Natural killer cell (primary cell): Measurements from ENCODE around the gene NMNAT2. TPM values are rescaled to one million over a fixed set of nuclear protein-coding genes. Genes with fewer than 3 reads are reported as not detected.

ENCODE experiments used
- ATAC-seq, 3 donors: fragments of 150-1000 bp in 2 of 3; fragments of 200-7000 bp in 1 of 3; cut with Tn5 transposase; 1 replicate in 1 of 3; 2 replicates in 2 of 3; pipeline ENCODE4 v1.10.0; 2021; ENCODE audit warnings: mild to moderate bottlenecking in 2 of 3, moderate library complexity in 2 of 3
- DNase-seq, 2 donors: peaks; one replicate each; pipeline versions ENCODE4 v3.0.0 to v3.0.0-alpha.2; 2013 to 2021; ENCODE audit warnings: mixed read lengths in 1 of 2
- H3K27ac ChIP-seq: one replicate; pipeline ENCODE4 v1.5.1; 2013; ENCODE audit warnings: mild to moderate bottlenecking, low read length
- H3K27me3 ChIP-seq: one replicate; pipeline ENCODE4 v1.6.1; 2013; ENCODE audit warnings: low read length; ENCODE audit not compliant: control insufficient read depth, insufficient read depth
- H3K36me3 ChIP-seq: one replicate; pipeline ENCODE4 v1.6.1; 2013; ENCODE audit warnings: low read length; ENCODE audit not compliant: control insufficient read depth, insufficient read depth
- H3K4me1 ChIP-seq: one replicate; pipeline ENCODE4 v1.6.1; 2013; ENCODE audit warnings: low read length; ENCODE audit not compliant: control insufficient read depth, insufficient read depth
- H3K4me3 ChIP-seq: one replicate; pipeline ENCODE4 v1.5.1; 2013; ENCODE audit warnings: low read length
- H3K9me3 ChIP-seq: one replicate; pipeline ENCODE4 v1.6.1; 2013; ENCODE audit warnings: low read length; ENCODE audit not compliant: control insufficient read depth, insufficient read depth
- H3K27ac Mint-ChIP-seq, 2 donors: one replicate each; pipeline ENCODE4 v1.8.0; 2022; ENCODE audit warnings: mild to moderate bottlenecking in 2 of 2, mixed read lengths in 2 of 2, moderate library complexity in 1 of 2
- H3K27me3 Mint-ChIP-seq, 2 donors: one replicate each; pipeline ENCODE4 v1.8.0; 2022; ENCODE audit warnings: low read depth in 2 of 2, mixed read lengths in 2 of 2
- H3K36me3 Mint-ChIP-seq: one replicate; pipeline ENCODE4 v1.8.0; 2022; ENCODE audit warnings: mixed read lengths
- H3K4me1 Mint-ChIP-seq, 2 donors: one replicate each; pipeline ENCODE4 v1.8.0; 2022; ENCODE audit warnings: mixed read lengths in 2 of 2
- H3K4me3 Mint-ChIP-seq: one replicate; pipeline ENCODE4 v1.8.0; 2022; ENCODE audit warnings: mild to moderate bottlenecking, moderate library complexity, mixed read lengths
- H3K9me3 Mint-ChIP-seq, 2 donors: one replicate each; pipeline ENCODE4 v1.8.0; 2022; ENCODE audit warnings: mixed read lengths in 2 of 2
- CTCF ChIP-seq: fragments of 200-600 bp; IDR thresholded peaks from one replicate; pipeline ENCODE4 v1.8.0; 2022; ENCODE audit warnings: antibody characterized with exemption
- WGBS: methylation state at CpG from one replicate; pipeline ENCODE4 v1.1.7; 2013; ENCODE audit warnings: missing lambda C conversion rate; ENCODE audit not compliant: insufficient coverage; 5-methylcytosine and 5-hydroxymethylcytosine counted together
- intact Hi-C: fragments of 100-400 bp; cut with micrococcal nuclease; formaldehyde crosslinking; loops from one replicate; pipeline ENCODE4 v1.14.2; 2022
- total RNA-seq, 4 donors: library from RNA; stranded (reverse); fragments of 120-200 nt in 1 of 4; gene quantifications; one replicate each; pipeline versions ENCODE4 v1.2.3 to v1.2.4, GENCODE V29; 2013 to 2022

Gene NMNAT2
- total RNA-seq, 3 donors from 2014 or later (not counting 1 experiment from before 2014, with no cell fraction given), result not detected

- Mint-ChIP-seq H3K36me3 (no peaks in the 10 kb centered on the region), H3K27ac (no peak overlapping the region), H3K4me3 (no peak overlapping the region), H3K27me3 (peaks cover 8 to 12% of the 10 kb centered on the region in 2 donors), H3K4me1 (no peaks in the 10 kb centered on the region), H3K9me3 (no peaks in the 10 kb centered on the region)
- no peak overlapping the region for H3K4me3 ChIP-seq
- no peaks in the 10 kb centered on the region for H3K9me3 ChIP-seq
- intact Hi-C loops, result no loop called here
- TF ChIP-seq CTCF, result no peak
- no peak overlapping the region for H3K27ac ChIP-seq
- H3K27me3 ChIP-seq, result no peaks in the 10 kb centered on the region
- H3K36me3 ChIP-seq, result no peaks in the 10 kb centered on the region
- H3K4me1 ChIP-seq, result no peaks in the 10 kb centered on the region
- DNase-seq, result no peak
- no peak for ATAC-seq
- 84% methylated on average over 2 of the region's 2 CpGs for whole genome bisulfite sequencing
Measured at GRCh38 chr1:183394435-183394834, 23.7 kb downstream of the NMNAT2 start.

- Histone ChIP-seq H3K4me3 (no peak overlapping the region), H3K27me3 (no peaks in the 10 kb centered on the region), H3K27ac (no peak overlapping the region), H3K36me3 (no peaks in the 10 kb centered on the region), H3K4me1 (no peaks in the 10 kb centered on the region), H3K9me3 (no peaks in the 10 kb centered on the region)
- DNase-seq, result no peak
- WGBS, result 82% methylated on average over 1 of the region's 1 CpG
- intact Hi-C loops, result no loop called here
- H3K36me3 Mint-ChIP-seq, result no peaks in the 10 kb centered on the region
- H3K27ac Mint-ChIP-seq, result no peak overlapping the region
- no peak for ATAC-seq
- H3K27me3 Mint-ChIP-seq, result peaks cover 5 to 9% of the 10 kb centered on the region in 2 donors
- no peak for TF ChIP-seq CTCF
- no peaks in the 10 kb centered on the region for H3K9me3 Mint-ChIP-seq
- H3K4me1 Mint-ChIP-seq, result no peaks in the 10 kb centered on the region
- no peak overlapping the region for H3K4me3 Mint-ChIP-seq
Measured at GRCh38 chr1:183391863-183392262, 26.3 kb downstream of the NMNAT2 start.

- no peak for ATAC-seq
- DNase-seq, result no peak
- Histone ChIP-seq H3K27me3 (no peaks in the 10 kb centered on the region), H3K9me3 (no peaks in the 10 kb centered on the region), H3K36me3 (no peaks in the 10 kb centered on the region), H3K27ac (no peak overlapping the region), H3K4me3 (no peak overlapping the region), H3K4me1 (no peaks in the 10 kb centered on the region)
- intact Hi-C loops, result no loop called here
- Mint-ChIP-seq H3K27ac (no peak overlapping the region), H3K9me3 (no peaks in the 10 kb centered on the region), H3K4me3 (no peak overlapping the region), H3K36me3 (no peaks in the 10 kb centered on the region), H3K4me1 (no peaks in the 10 kb centered on the region), H3K27me3 (peaks cover 7 to 12% of the 10 kb centered on the region in 2 donors)
- no peak for TF ChIP-seq CTCF
- 65% methylated on average over 3 of the region's 3 CpGs for WGBS
Measured at GRCh38 chr1:183390561-183390960, 27.6 kb downstream of the NMNAT2 start.

- Histone ChIP-seq H3K27me3 (no peaks in the 10 kb centered on the region), H3K4me3 (no peak overlapping the region), H3K4me1 (no peaks in the 10 kb centered on the region), H3K9me3 (no peaks in the 10 kb centered on the region), H3K36me3 (no peaks in the 10 kb centered on the region), H3K27ac (no peak overlapping the region)
- Mint-ChIP-seq H3K9me3 (no peaks in the 10 kb centered on the region), H3K4me3 (no peak overlapping the region), H3K27me3 (peaks cover 9 to 12% of the 10 kb centered on the region in 2 donors), H3K4me1 (no peaks in the 10 kb centered on the region), H3K27ac (no peak overlapping the region), H3K36me3 (no peaks in the 10 kb centered on the region)
- intact Hi-C loops, result no loop called here
- no peak for TF ChIP-seq CTCF
- DNase-seq (no peak), ATAC-seq (no peak)
- 73% methylated on average over 6 of the region's 6 CpGs for WGBS
Measured at GRCh38 chr1:183388735-183389134, 29.4 kb downstream of the NMNAT2 start.
